Pulmonary artery endothelial cell (primary cell): ENCODE results near the gene C9orf152. TPM values are rescaled to one million over a fixed set of nuclear protein-coding genes. Genes with fewer than 3 reads are reported as not detected.

Source experiments
- DNase-seq: peaks from one replicate; pipeline ENCODE4 v3.0.0-alpha.2; 2011; ENCODE audit warnings: low read depth, low spot score
- total RNA-seq: library from RNA; depleted of rRNA; stranded (reverse); fragments of >200 nt; gene quantifications from 2 replicates; pipeline ENCODE4 v1.2.3, GENCODE V29; 2014

The C9orf152 gene
- total RNA-seq, 1 donor from 2014 or later: not detected

DNA sequence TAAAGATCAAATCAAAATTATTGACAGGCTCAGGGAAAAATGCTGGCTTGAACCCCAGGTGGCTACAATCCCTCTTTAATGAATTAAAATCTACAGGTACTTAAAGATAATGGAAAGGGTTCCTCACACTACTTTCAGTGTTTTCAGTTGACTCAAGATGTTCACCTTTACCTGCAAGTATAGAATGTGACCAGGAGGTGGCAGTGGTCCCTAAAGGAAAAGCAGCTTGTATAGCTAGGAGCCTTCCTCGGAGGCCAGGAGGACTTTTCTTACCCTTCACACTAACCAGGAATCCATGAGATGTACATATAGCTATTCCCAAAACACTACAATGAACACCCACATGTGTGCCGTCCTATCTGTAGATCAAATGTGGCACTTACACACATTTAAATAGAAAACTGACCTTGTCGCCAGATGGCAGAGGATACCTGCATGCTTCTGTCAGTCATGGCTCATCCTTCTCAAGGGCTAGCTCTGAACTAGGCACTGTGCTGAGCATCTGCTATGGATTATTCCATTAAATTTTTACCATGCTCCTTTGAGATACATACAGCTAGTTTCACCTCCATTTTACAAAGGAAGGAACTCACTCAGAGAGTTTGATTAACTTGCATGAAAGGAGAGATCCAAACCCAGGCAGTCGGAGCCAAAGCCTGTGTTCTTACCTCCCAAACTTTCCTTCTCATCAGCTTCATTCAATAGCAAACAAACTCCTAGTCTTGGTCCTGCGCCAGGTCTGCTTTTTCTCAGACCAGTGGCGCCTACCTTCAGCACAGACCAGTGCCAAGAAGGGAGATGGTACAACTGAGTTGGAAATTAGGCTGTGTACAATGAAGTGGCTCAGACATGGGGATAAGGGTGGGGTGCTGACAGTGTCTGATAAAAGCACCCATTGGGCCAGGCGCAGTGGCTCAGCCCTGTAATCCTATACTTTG lies 24.5 kb downstream of the C9orf152 start:
- DNase-seq: peak; percentile 19

DNA sequence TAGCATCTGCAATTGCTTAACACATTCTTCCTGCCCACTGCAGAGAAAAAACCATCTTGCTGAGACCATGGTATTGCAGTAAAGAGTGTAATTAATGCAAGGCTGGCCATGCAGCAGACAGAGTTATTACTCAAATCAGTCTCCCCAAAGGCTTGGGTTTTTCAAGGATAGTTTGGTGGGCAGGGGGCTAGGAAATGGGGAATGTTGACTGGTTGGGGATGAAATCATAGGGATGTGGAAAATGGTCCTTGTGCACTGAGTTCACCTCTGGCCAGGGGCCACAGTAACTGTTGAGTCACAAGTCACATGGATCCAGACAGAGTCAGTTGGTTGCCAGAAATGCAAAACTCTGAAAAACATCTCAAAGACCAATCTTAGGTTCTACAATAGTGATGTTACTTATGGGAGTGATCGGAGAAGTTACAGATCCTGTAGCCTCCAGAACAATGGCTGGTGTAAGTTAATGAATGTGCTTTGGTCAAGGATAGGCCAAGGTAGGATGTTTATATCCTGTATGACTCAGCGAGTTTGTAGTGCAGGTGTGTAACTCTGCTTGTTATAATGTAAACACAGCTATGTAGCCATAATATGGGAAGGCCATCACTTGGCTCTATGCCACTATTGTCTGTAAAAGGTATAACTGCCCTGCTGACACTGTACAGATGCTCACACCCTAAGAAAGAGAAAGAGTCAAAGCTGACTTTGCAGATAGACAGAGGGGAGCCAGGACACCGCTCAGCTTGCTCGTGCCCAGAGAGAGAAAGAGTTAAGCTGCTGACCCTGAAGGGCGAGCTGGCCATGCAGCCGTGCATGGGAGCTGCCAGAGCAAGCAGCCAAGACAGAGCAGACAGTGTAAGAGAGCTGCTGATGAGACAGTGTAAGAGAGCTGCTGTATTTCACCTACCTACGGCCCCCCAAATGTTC lies 27.2 kb downstream of the C9orf152 start:
- DNase-seq: no peak

DNA sequence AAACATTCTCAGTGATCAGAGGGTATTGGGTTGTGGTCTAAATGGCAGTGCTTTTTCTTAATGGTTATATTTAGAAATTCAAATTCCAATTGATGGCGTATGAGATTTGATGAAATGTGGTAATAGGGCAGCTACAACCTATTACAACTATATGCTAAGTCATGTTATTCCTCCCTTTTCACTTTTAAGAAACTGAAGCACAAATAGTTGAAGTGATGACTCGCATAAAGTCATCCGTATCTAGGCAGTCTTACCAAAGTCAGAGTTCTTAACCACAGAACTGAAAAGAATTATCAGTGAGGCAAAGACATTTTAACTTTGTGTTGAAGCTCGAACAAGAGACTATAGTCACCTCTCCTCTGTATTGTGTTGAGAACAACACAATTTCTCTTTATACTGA lies 28.2 kb downstream of the C9orf152 start:
- DNase-seq: no peak

DNA sequence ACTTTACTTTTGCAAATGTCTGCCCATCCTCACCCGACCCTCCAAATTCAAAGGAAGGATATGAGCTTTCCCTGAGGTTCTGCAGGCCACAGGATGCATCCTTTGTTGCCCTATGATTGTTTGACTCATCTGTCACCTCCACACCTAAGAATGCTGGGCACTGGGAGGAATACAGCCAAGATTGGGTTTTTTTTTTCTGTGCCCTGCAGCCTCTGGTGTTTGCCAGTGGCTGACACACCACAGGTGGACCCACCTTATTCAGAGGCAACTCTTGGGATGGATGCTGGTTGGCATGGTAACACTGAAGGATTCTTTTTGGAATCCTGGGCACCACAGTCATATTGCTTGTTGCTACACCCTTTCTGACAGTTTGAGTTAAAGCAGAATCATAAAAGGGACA lies 29.7 kb downstream of the C9orf152 start:
- no peak for DNase-seq

DNA sequence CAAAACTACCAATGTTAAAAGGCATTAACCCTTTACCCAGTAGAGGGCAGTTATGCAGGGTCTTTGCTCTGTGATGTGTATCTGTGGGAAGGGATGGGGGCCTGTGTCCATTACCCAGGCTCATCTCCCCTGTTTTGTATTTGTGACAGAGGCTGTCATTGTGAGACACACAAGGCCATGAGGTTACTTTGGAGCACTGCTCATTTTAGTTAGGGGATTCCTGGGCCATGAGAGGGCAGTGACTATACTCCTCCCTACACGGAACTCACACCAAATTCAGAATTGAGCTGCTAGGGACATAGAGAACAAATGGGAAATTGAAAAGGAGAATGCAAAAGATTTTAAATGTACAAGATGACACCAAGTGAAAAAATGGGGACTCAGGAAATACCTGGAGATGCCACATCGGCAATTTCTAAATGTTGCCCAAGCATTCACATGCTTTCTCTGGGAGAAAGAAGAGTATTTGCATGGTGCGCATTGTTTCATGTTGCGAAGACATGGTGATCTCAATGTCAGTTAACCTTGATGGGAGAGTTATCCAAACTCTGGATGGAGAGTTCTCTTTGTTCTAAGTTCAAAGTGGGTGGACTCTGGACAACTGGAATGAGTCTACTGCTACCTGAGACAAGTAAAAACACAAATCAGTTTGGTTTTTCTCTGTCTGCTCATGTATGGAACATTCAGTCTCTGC lies 32.5 kb downstream of the C9orf152 start:
- DNase-seq: no peak

DNA sequence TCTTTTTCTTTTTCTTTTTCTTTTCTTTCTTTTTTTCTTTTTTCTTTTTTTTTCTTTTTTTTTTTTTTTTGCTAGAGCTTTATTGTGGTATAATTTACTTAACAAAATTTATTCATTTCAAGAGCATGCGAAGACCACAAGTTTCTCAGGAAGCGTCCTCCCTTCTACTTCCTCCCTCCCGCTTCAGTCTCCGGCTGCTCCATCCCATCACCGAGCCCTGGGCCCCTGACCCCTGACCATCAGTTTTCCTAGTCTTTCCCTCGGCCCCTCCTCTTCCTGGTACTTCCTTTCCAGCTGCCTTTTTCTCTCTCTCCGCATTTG lies 34.7 kb downstream of the C9orf152 start:
- no peak for DNase-seq

DNA sequence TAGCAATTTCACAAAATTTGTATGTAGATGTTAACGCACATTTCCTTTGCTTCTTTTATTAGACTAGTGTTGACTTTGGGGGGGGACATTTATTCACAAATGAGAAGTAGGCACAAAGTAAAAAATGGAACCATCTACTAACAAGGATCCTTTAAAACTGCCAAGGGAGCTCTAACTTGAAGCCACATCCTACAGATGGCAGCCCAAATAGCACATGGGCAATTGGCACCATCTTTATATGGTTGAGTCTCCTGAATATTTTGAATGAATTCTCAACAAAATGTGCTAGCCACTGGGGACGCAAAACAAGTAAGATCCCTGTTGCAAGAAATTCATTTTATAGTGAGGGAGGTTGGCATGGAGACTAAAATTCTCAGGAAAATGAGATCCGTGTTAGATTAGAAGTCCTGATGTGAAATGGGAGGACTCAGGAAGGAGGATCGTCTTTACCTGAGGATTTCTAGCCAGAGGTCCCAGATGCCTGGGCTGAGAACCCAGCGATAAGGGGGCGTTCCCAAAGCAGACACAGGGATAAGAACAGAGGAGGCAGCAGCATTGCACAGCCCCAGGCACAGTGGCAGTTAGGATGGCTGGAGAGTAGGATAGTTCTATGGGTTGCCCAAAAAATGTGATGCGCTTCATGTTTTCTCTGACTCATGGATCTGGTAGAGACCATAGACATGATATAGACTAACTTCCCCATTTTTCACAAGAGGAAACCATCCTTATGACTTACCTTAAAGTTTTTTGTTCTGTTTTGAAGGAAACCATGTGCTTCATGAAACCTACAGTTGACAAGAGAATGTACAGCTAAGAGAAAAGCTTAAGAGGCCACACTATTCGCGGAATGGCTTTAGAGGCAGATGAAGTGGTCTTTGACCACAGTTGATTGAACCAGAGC lies 37.4 kb downstream of the C9orf152 start:
- DNase-seq: no peak

DNA sequence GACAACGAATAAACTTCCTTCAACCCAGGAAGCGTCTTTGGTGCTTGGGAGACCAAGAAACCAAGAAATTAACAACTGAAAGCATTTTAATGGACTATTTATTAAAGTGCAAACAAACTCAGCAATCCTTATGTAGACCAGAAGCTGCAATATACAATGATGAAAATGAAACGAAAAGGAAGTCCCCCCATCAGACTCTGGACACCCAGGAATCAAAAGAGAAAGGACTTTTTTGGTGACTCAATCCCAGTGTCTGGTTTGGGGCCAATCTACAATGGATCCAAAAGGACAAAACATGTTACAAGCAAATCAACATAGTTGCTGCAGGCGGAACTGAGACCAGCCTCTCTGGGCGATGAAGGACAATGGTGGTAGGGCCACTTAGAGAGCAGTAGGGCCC lies 39.5 kb downstream of the C9orf152 start:
- no peak for DNase-seq

DNA sequence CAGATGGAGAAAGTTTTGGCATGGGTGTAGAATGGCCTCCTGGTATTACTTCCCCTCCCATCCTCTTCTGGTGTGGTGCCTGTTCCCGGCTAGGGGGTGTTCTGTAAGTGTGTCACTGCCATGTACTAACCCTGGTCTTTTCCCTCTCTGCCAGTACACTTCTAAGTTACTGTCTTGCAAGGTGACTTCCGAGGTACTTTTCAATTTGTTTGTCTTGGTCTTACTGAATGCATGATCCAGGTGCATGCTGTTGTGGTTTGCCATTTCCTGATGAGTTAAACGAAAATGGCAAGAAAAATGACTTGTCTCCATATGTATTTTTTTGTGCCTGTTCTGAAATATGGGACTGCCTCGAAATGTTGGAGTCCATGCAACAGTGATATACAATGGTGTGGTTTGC lies 46.0 kb downstream of the C9orf152 start:
- DNase-seq: no peak

DNA sequence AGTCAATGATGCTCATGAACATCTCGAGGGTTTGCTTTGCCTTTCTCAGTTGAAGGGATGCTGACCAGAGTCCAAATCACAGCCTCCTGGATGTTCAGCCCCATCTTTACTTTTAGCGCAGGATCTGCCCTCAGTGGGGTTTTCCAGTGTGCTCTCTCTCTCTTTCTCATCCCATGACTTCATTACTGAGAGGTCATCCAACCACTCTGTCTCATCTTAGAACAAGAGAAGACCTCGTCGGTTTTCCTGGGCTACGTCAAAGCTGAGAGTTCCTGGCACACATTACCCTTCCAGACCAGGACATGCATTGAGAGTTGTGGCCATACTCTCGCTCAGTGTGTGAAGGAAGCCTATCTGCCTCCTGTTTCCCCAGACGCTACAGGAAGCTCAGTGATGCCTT lies 47.3 kb downstream of the C9orf152 start:
- DNase-seq: no peak

DNA sequence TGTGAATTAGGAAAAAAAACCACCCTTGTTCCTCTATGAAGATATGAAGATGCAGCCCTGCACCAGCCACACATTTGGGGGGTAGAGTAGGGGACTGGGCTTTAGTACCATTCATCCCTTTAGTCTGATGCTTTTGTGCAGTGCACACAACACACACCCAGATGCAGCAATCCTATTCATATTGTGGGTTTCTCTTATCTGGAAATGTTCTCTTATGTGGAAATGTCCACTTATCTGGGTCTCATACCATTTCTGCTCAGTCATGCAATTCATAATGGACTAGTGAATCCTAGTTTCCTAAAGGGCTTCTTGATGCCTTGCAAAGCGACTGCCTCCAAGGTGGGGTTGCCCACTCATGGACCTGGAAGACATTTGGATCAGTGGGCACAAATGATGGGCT lies 47.8 kb downstream of the C9orf152 start:
- no peak for DNase-seq

DNA sequence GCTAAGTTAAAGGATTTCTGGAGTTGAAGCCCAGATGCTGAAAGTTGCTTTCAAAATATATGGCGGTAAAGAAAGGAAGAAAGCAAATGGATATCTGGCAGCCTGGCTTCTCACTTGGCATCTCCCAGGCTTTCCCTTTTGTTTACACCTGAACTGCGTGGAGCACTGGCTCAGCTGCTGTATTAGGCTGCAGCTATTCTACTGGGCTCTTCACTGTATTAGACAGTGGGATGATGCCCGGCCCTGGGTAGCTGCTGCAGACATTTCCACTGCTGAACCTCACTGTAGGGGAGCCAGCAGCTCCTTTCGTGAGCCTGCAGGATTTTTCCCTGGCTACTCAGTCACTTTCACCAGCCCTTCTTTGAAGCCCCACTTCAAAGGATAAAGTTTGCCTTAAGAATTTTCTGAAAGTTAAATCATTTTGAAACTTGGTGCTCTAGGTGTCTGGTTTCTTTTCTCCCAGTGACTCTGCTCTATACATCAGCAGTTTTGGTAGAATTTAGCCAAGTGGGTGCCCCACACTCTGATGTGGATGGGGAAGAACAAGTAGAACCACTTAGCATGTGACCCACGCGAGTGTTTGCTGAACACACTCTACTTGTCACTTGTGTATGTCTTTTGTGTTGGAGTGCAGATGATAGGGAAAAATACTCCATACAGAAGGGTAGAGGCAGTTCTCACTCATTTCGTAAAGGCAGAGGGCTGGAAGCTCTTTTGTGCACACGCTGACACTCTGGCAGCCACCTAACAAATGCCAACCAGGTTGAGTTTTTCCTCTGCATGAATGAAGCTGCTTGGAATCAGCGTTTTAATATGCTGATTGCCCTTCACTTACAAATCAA lies 49.9 kb downstream of the C9orf152 start:
- no peak for DNase-seq

DNA sequence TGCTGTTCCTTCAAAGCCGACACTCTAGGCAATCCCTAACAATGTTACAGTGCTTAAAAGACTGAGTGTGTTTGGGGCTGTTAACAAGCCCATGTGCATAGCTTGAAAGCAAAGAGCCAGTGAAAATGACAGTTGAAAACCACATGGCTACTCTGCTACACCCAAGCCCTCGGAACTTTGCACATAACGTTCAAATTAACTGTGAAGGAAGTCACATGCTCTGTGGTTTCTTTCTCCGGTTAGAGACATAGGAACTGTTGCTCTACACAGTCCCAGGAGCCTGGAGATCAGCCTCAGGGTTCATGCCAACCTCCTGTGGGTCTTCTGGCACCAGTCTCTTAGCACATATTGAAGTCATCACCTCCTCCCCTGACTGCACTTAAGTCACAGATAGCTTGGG lies 51.1 kb downstream of the C9orf152 start:
- no peak for DNase-seq

DNA sequence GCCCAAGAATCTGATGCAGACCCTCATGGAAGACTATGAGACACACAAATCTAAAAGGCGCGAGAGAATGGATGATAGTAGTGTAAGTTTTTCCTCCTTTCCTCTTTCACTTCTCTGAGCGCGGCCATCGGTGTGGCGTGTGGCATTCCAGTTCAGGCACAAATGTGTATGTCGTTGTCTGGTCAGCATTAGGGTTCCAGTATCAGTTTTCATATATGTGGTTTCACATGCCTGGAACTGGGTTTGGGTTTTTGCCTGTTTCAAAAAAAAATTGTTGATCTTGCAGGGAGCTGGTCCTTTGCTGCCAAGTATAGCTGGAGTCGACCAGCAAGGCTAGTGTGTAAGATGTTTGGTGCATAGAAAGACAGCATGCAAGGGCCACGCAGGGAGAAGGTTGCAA lies 51.5 kb downstream of the C9orf152 start:
- DNase-seq: no peak

DNA sequence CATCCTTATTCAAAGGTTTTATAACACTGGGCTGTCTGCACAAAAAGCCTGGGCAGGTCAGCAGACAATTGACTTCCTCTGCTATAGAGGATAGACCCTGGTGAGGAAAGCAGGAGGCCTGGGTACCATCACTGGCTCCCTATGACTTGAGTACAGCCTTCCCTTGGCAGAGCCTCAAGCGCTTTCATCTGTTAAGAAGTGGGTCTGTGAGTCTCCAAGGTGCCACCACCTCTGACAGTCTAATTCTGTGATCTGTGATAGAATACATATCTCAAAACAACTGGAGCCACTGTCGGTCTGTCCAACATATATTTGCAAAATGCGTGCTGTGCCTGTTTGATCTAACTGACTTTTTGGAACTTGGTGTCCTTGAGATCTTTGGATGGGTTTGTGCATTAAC lies 52.2 kb downstream of the C9orf152 start:
- no peak for DNase-seq

DNA sequence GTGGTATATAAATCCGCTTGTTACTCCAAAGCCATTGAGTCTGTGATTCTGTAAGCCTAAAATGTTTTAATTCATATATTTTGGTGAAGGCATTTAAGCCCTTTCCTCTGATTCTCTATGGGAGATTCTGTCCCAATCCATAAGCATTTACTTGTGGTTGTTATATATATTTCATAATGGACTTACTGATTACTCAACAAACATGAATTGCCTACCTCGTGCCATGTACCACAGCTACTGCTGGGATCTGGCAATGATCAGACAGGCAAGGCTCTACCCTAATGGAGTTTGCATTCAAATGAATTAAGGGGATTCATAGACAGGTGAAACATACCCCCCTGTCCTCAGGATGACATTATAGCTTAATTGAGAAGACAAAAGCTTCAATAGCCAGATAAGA lies 54.5 kb downstream of the C9orf152 start:
- DNase-seq: no peak

DNA sequence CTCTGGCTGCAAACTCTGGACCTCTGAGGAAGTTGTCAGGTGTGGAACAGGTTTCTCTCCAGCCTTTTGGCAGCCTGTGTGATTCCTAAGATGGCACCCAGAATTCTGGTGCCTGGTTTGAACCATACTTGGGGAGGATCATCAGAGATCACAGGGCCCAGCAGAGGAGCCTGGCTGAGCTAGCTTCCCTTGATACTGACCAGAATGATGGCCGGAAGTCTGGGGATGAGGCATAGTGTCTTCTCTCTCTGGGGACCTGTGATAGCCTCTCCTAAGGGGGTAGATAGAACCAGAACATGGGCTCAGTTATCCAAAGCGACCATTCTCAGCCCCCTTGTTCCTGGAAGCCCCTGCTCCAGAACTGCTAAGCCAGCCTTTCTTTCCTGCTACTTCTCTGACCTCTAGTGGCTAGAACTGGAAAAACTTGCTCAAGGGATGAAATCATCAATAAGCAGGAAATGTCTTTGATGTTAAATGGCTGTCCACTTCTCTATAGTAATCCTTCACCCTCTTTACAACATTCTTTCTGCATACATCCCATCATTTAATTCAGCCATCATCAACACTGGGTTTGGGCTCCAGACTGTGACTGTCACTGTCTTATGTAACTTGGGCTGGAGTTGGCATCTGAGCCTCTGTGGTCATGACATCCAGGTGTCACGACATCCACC lies 55.1 kb downstream of the C9orf152 start:
- DNase-seq: peak; percentile 33
